ENCODE data around the gene COQ10A.

The COQ10A gene

DNA sequence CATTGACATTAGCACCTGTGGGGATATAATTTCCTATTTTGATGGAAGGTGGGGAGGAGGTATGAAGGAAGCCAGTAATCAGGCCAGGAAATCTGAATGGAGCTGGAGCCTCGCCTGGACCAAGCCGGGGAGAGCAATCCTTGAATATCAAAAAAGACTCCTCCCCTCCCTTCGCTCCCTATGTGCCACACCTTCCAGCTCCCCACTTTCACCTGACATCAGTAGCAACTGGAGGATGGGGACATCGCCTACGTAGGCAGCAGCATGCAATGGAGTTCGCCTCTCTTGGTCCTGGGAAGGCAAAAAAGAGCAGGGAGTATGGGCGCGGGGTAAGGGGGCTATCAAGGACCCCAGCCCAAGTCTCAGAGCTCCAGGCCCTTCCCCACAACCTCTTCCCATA lies 9.7 kb upstream of the COQ10A start:
- Histone ChIP-seq H3F3A (ENCODE audit: low read depth) (no peaks in the 10 kb centered on the region), H3K4me1 (ENCODE audit: insufficient read depth, low read length, poor library complexity, severe bottlenecking) (peaks cover 24% of the 10 kb centered on the region), H3K27me3 (ENCODE audit: insufficient read depth, low read length, poor library complexity, severe bottlenecking) (no peaks in the 10 kb centered on the region), H2AFZ (ENCODE audit: low read length) (no peak overlapping the region), H3K79me2 (ENCODE audit: insufficient read depth, low read length) (peaks cover 31% of the 10 kb centered on the region), H3K4me3 (ENCODE audit: low read length, poor library complexity, severe bottlenecking) (peak overlapping the region; percentile 100), H3K9me2 (replicated peaks; ENCODE audit: low read depth, low read length) (no peaks in the 10 kb centered on the region), H4K20me1 (ENCODE audit: insufficient read depth, low read length, poor library complexity, severe bottlenecking) (peaks cover 21% of the 10 kb centered on the region), H3K9ac (ENCODE audit: low read depth, low read length, poor library complexity, severe bottlenecking) (peak overlapping the region; percentile 95), H3K9me3 (ENCODE audit: insufficient read depth, low read depth, low read length) (no peaks in the 10 kb centered on the region), H3K36me3 (ENCODE audit: insufficient read depth, low read length) (peaks cover 26% of the 10 kb centered on the region; the same call in 1 of the 2 replicates), H3K4me2 (ENCODE audit: low read depth, low read length, poor library complexity, severe bottlenecking) (peak overlapping the region; percentile 98)
- TF ChIP-seq, protein P1, sequence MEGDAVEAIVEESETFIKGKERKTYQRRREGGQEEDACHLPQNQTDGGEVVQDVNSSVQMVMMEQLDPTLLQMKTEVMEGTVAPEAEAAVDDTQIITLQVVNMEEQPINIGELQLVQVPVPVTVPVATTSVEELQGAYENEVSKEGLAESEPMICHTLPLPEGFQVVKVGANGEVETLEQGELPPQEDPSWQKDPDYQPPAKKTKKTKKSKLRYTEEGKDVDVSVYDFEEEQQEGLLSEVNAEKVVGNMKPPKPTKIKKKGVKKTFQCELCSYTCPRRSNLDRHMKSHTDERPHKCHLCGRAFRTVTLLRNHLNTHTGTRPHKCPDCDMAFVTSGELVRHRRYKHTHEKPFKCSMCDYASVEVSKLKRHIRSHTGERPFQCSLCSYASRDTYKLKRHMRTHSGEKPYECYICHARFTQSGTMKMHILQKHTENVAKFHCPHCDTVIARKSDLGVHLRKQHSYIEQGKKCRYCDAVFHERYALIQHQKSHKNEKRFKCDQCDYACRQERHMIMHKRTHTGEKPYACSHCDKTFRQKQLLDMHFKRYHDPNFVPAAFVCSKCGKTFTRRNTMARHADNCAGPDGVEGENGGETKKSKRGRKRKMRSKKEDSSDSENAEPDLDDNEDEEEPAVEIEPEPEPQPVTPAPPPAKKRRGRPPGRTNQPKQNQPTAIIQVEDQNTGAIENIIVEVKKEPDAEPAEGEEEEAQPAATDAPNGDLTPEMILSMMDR (conservative IDR thresholded peaks at IDR 0.05; ENCODE audit: low read length), result no peak

GRCh38 chr12:56257491-56258067 lies 9.2 kb upstream of the COQ10A start:
- Histone ChIP-seq H3K9me3 (ENCODE audit: insufficient read depth, low read depth, low read length) (no peaks in the 10 kb centered on the region), H3K79me2 (ENCODE audit: insufficient read depth, low read length) (peaks cover 31% of the 10 kb centered on the region), H2AFZ (ENCODE audit: low read length) (peak overlapping the region; percentile 88), H3K4me2 (ENCODE audit: low read depth, low read length, poor library complexity, severe bottlenecking) (peak overlapping the region; percentile 98), H3K9me2 (replicated peaks; ENCODE audit: low read depth, low read length) (no peaks in the 10 kb centered on the region), H4K20me1 (ENCODE audit: insufficient read depth, low read length, poor library complexity, severe bottlenecking) (peaks cover 21% of the 10 kb centered on the region), H3K4me3 (ENCODE audit: low read length, poor library complexity, severe bottlenecking) (peak overlapping the region; percentile 100), H3F3A (ENCODE audit: low read depth) (no peaks in the 10 kb centered on the region), H3K36me3 (ENCODE audit: insufficient read depth, low read length) (peaks cover 21% of the 10 kb centered on the region; the same call in 1 of the 2 replicates), H3K9ac (ENCODE audit: low read depth, low read length, poor library complexity, severe bottlenecking) (peak overlapping the region; percentile 95), H3K27me3 (ENCODE audit: insufficient read depth, low read length, poor library complexity, severe bottlenecking) (no peaks in the 10 kb centered on the region), H3K4me1 (ENCODE audit: insufficient read depth, low read length, poor library complexity, severe bottlenecking) (peaks cover 24% of the 10 kb centered on the region)
- TF ChIP-seq, protein P1 (conservative IDR thresholded peaks at IDR 0.05; ENCODE audit: low read length), result peak; percentile 27; the same call in 1 of the 2 replicates
- no peak for TF ChIP-seq EZH2phosphoT487 (IDR thresholded peaks at IDR 0.05; ENCODE audit: borderline replicate concordance)

DNA sequence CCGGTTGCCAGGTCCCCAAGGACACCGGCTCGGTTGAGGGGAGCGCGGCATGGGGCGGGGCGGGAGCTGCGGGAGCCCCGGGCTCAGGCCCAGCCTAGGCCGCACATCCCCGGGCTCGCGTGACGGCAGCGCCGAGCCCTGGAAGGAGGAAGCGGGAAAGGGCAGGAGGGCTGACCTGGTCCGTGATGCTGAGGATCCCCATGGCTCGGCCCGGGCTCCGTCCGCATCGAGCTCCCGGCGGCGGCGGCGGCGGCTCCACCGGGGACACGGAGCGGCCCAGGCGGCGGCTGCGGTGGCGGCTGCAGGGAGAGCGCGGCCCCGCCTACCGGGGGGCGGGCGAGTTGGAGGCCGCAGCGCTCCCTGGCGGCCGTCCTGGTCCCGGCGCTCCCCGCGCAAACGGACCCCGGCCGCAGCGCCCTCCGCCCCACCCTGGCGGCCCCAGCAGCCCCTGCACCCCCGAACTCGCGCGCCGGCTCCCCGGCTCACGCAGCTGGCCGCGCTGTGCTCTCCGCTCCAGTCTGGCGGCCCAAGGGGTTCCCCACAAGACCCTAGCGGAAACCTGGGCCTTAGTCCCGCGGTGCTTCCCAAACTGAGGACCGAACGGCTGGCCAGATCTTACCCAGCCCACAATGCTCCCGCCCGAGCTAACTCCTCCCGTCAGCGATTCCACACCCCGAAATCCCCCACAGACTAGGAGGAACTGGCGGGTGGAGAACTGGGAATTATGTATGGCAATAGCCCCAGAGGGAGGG lies 8.5 kb upstream of the COQ10A start, which contains the start of gene ANKRD52:
Gene ANKRD52, minus strand, starts transcription at position 317 of the 752 bp plus-strand sequence. Its CDS starts 115 bp downstream, at position 202.
- peaks cover 31% of the 10 kb centered on the region for H3K79me2 ChIP-seq (ENCODE audit: insufficient read depth, low read length)
- peaks cover 21% of the 10 kb centered on the region for H4K20me1 ChIP-seq (ENCODE audit: insufficient read depth, low read length, poor library complexity, severe bottlenecking)
- H3K36me3 ChIP-seq (ENCODE audit: insufficient read depth, low read length), result peaks cover 15% of the 10 kb centered on the region; the same call in 1 of the 2 replicates
- H3K4me3 ChIP-seq (ENCODE audit: low read length, poor library complexity, severe bottlenecking), result peak within 1 kb of the TSS; percentile 100
- H3F3A ChIP-seq (ENCODE audit: low read depth), result no peaks in the 10 kb centered on the region
- H3K9me3 ChIP-seq (ENCODE audit: insufficient read depth, low read depth, low read length), result no peaks in the 10 kb centered on the region
- H2AFZ ChIP-seq (ENCODE audit: low read length), result peak within 1 kb of the TSS; percentile 97
- H3K4me2 ChIP-seq (ENCODE audit: low read depth, low read length, poor library complexity, severe bottlenecking), result peak within 1 kb of the TSS; percentile 98
- no peaks in the 10 kb centered on the region for H3K9me2 ChIP-seq (replicated peaks; ENCODE audit: low read depth, low read length)
- peak within 1 kb of the TSS; percentile 95 for H3K9ac ChIP-seq (ENCODE audit: low read depth, low read length, poor library complexity, severe bottlenecking)
- no peaks in the 10 kb centered on the region for H3K27me3 ChIP-seq (ENCODE audit: insufficient read depth, low read length, poor library complexity, severe bottlenecking)
- H3K4me1 ChIP-seq (ENCODE audit: insufficient read depth, low read length, poor library complexity, severe bottlenecking), result peaks cover 24% of the 10 kb centered on the region
- TF ChIP-seq, protein P1 (conservative IDR thresholded peaks at IDR 0.05; ENCODE audit: low read length), result peak; percentile 57
- TF ChIP-seq EZH2phosphoT487 (IDR thresholded peaks at IDR 0.05; ENCODE audit: borderline replicate concordance), result no peak

Data from Loucy (cell line).